ENCODE data around the gene EGR2.

EGR2 gene

GRCh38 chr10:62779487-62780248, 36.5 kb downstream of the EGR2 start:
- FAIRE-seq = peak; percentile 80
- no peak for DNase-seq (ENCODE audit: insufficient read length, low spot score)
- no peak for TF ChIP-seq POLR2AphosphoS5 (IDR thresholded peaks at IDR 0.05; ENCODE audit: low read depth, low read length)
- TF ChIP-seq POLR2A (IDR thresholded peaks at IDR 0.05; ENCODE audit: low read depth, low read length) = no peak
- TF ChIP-seq PAX5 (IDR thresholded peaks at IDR 0.05; ENCODE audit: insufficient read depth, low read length, severe bottlenecking) = no peak
- TF ChIP-seq SPI1 (IDR thresholded peaks at IDR 0.05; ENCODE audit: low read depth, low read length) = no peak
- TF ChIP-seq POU2F2 (IDR thresholded peaks at IDR 0.05; ENCODE audit: low read depth, low read length) = no peak
- TF ChIP-seq TAF1 (IDR thresholded peaks at IDR 0.05; ENCODE audit: low read depth, low read length) = no peak

GRCh38 chr10:62778125-62778524, 38.0 kb downstream of the EGR2 start:
- no peak for FAIRE-seq
- TF ChIP-seq POLR2A (IDR thresholded peaks at IDR 0.05; ENCODE audit: low read depth, low read length) (no peak), TAF1 (IDR thresholded peaks at IDR 0.05; ENCODE audit: low read depth, low read length) (no peak), POLR2AphosphoS5 (IDR thresholded peaks at IDR 0.05; ENCODE audit: low read depth, low read length) (no peak), PAX5 (IDR thresholded peaks at IDR 0.05; ENCODE audit: insufficient read depth, low read length, severe bottlenecking) (no peak)

GRCh38 chr10:62772186-62772974, 43.8 kb downstream of the EGR2 start:
- TF ChIP-seq TAF1 (IDR thresholded peaks at IDR 0.05; ENCODE audit: low read depth, low read length) (no peak; the same call in 1 of the 2 replicates), PAX5 (IDR thresholded peaks at IDR 0.05; ENCODE audit: insufficient read depth, low read length, severe bottlenecking) (no peak), POLR2AphosphoS5 (IDR thresholded peaks at IDR 0.05; ENCODE audit: low read depth, low read length) (peak; percentile 66), POU2F2 (IDR thresholded peaks at IDR 0.05; ENCODE audit: low read depth, low read length) (no peak), POLR2A (IDR thresholded peaks at IDR 0.05; ENCODE audit: low read depth, low read length) (peak; percentile 61; the same call in 1 of the 2 replicates), SPI1 (IDR thresholded peaks at IDR 0.05; ENCODE audit: low read depth, low read length) (no peak)
- FAIRE-seq (peak; percentile 66), DNase-seq (ENCODE audit: insufficient read length, low spot score) (no peak)

More at GRCh38 chr10:62778125-62778524, 38.0 kb downstream of the EGR2 start:
- DNase-seq (ENCODE audit: insufficient read length, low spot score) = no peak

- FAIRE-seq (peak; percentile 66), DNase-seq (ENCODE audit: insufficient read length, low spot score) (no peak)
- no peak for TF ChIP-seq POLR2A (IDR thresholded peaks at IDR 0.05; ENCODE audit: low read depth, low read length)
- TF ChIP-seq POU2F2 (IDR thresholded peaks at IDR 0.05; ENCODE audit: low read depth, low read length) = no peak
- TF ChIP-seq PAX5 (IDR thresholded peaks at IDR 0.05; ENCODE audit: insufficient read depth, low read length, severe bottlenecking) = no peak
- TF ChIP-seq POLR2AphosphoS5 (IDR thresholded peaks at IDR 0.05; ENCODE audit: low read depth, low read length) = no peak
- no peak for TF ChIP-seq SPI1 (IDR thresholded peaks at IDR 0.05; ENCODE audit: low read depth, low read length)
- no peak for TF ChIP-seq TAF1 (IDR thresholded peaks at IDR 0.05; ENCODE audit: low read depth, low read length)
These were observed 46.5 kb downstream of the EGR2 start for GRCh38 chr10:62769574-62770242.

GRCh38 chr10:62766386-62766785, 49.8 kb downstream of the EGR2 start:
- DNase-seq (ENCODE audit: insufficient read length, low spot score) = no peak
- no peak for TF ChIP-seq POLR2A (IDR thresholded peaks at IDR 0.05; ENCODE audit: low read depth, low read length)
- TF ChIP-seq SPI1 (IDR thresholded peaks at IDR 0.05; ENCODE audit: low read depth, low read length) = no peak
- no peak for TF ChIP-seq TAF1 (IDR thresholded peaks at IDR 0.05; ENCODE audit: low read depth, low read length)
- no peak for TF ChIP-seq POU2F2 (IDR thresholded peaks at IDR 0.05; ENCODE audit: low read depth, low read length)
- TF ChIP-seq PAX5 (IDR thresholded peaks at IDR 0.05; ENCODE audit: insufficient read depth, low read length, severe bottlenecking) = no peak
- TF ChIP-seq POLR2AphosphoS5 (IDR thresholded peaks at IDR 0.05; ENCODE audit: low read depth, low read length) = no peak
- no peak for FAIRE-seq

GRCh38 chr10:62765726-62766125, 50.4 kb downstream of the EGR2 start:
- no peak for TF ChIP-seq TAF1 (IDR thresholded peaks at IDR 0.05; ENCODE audit: low read depth, low read length)
- no peak for TF ChIP-seq POLR2AphosphoS5 (IDR thresholded peaks at IDR 0.05; ENCODE audit: low read depth, low read length)
- TF ChIP-seq PAX5 (IDR thresholded peaks at IDR 0.05; ENCODE audit: insufficient read depth, low read length, severe bottlenecking) = no peak
- TF ChIP-seq POLR2A (IDR thresholded peaks at IDR 0.05; ENCODE audit: low read depth, low read length) = no peak
- no peak for TF ChIP-seq POU2F2 (IDR thresholded peaks at IDR 0.05; ENCODE audit: low read depth, low read length)
- FAIRE-seq = no peak

GRCh38 chr10:62764011-62764410, 52.2 kb downstream of the EGR2 start:
- FAIRE-seq (no peak), DNase-seq (ENCODE audit: insufficient read length, low spot score) (no peak)
- TF ChIP-seq POU2F2 (IDR thresholded peaks at IDR 0.05; ENCODE audit: low read depth, low read length) = no peak

More at GRCh38 chr10:62765726-62766125, 50.4 kb downstream of the EGR2 start:
- DNase-seq (ENCODE audit: insufficient read length, low spot score) = no peak

- FAIRE-seq = no peak
- TF ChIP-seq POLR2AphosphoS5 (IDR thresholded peaks at IDR 0.05; ENCODE audit: low read depth, low read length) = no peak
- TF ChIP-seq POU2F2 (IDR thresholded peaks at IDR 0.05; ENCODE audit: low read depth, low read length) = no peak
These were observed 53.0 kb downstream of the EGR2 start for GRCh38 chr10:62763155-62763554.

More at GRCh38 chr10:62763155-62763554, 53.0 kb downstream of the EGR2 start:
- DNase-seq (ENCODE audit: insufficient read length, low spot score) = no peak

Measured in GM12891 (cell line).